Left hindlimb (tissue), 1 donor: ENCODE data around the gene CPLANE2.
"Not testable (repeated sequence)": the region's sequence is repeated elsewhere in the genome, so short reads cannot be mapped to it uniquely, and the experiment has no call there.

Source experiments
- DNase-seq: peaks from one replicate; pipeline ENCODE4 v3.0.0-alpha.2; 2018

CPLANE2 gene

DNA sequence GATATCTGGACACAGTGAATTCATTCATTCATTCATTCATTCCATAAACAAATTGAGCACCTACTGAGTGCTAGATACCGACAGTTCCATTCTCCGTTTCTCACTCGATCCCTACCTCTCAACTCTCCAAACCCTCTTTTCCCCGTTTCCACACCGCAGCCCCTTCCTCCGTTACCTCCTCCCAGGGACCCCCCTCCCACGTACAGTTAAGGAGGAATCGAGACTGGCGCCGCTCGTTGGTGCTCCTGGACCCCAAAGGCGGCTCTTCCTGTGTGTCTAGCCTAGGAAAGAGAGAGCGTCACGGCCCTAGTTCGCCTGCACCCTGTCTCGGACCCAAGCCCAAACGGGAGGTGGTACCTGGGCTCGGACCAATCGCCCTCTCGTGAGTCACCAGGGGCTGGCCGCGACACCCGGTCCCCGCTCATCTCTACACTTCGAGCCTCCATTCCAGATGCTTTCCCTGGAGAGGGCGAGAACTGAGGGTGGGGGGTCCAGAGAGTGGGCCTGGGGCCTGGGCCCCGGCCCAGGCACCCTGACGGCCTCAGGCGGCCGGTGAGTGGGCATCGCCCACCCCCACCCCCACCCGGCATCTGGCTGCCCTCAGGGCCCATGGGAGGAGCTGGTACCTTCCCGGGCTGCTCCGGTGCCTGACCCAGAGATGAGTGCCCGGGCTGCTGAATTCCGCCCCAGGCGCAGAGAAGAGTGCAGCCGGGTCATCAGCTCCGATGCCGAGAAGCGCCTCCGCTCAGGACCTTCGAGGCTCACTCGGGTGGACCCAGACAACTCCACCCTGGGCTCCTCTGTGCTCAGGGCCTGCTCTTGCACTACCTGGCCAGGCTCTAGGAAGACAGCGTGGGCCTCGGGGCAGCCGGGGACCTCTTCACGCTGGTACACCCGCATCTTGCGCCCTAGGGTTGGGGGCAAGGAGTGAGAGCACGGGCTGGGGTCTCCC, 29.4 kb downstream of the CPLANE2 start:
- DNase-seq = peak; percentile 44

DNA sequence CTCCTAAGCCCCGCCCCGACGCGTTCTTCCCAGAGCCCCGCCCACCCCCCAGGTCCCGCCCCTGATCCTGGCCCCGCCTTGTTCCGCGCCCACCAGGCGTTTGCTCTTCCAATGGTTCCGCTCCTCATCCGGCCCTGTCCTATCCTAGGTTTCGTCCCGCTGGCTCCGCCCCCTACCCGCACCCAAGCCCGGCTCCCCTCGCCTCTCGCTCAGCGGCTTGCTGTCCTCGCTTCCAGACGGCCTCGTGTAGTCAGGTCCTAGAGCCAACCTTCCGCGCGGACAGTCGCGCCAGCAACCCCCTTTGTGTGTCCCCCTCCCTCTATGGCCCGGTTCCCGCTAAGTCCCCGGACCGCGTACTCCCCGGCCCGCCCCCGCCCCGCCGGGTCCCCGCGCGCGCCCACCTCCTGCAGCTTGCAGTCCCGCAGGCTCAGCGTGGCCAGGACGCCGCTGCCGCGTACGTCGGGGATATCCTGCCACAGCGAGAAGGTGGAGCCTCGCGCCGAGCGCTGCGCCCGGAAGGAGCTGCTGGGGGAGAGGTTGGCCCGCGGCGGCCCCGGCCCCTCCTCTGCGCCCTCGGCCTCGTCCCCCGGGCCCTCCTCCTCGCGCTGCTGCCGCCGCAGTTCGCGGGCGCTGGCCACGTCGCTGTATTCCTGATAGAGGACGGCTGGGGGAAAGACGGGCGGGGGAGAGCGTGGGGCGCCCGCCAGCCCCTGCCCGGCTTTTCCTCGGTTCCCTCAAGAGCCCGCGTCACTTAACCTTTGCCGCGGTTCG, 30.3 kb downstream of the CPLANE2 start:
- DNase-seq = peak; percentile 99

- DNase-seq = peak; percentile 57
Observed at GRCh38 chr1:16205891-16206546, 31.0 kb downstream of the CPLANE2 start.

DNA sequence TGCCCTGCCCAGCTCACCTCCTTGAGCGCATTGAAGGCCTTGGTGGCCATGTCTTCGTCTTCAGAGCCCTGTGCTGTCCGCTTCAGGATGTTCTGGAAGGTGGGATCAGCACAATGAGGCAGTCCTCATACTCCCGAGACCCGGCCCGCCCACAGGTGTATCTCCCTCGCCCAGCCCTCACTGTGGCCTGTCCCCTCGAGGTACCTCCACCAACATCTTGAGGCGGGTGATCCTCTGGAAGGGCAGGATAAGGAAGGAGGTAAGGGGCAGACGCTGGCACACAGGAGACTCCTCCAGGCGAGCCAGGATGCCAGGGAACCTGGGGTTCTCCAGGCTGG, 31.7 kb downstream of the CPLANE2 start:
- no peak for DNase-seq

DNA sequence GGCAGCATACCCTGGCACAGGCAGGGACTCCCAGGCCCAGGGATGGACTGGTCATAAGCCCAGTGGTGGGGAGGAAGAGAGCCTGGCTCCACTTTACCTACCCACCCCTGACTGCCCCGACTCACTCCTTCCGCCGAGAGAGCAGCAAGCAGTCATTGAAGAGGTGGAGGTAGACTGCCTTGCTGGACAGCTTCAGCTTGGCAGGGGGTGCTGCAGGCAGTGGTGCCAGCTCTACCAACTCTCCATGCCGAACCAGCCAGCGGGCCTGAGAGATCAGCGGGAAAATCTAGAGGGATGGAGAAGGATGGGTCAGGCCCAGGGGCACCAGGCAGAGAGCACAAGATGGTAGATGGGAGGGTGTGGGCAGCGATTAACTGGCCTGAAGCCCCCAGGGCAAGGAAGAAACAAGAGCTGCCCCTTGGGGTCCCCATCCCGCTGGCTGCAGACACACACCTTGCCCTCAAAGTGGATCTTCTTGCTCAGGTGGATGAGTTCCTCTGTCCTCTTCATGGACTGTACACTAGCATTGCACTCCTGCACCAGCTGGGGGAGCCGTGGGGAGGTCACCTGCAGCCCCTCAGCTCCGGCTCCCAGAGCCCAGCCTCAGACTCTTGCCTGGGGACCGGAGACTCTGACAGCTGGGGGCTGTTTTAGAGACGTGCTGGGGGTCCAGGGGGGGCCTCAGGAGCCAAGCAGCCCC, 32.2 kb downstream of the CPLANE2 start:
- DNase-seq = no peak

- no peak for DNase-seq
Observed at GRCh38 chr1:16204216-16204615, 32.8 kb downstream of the CPLANE2 start.

DNA sequence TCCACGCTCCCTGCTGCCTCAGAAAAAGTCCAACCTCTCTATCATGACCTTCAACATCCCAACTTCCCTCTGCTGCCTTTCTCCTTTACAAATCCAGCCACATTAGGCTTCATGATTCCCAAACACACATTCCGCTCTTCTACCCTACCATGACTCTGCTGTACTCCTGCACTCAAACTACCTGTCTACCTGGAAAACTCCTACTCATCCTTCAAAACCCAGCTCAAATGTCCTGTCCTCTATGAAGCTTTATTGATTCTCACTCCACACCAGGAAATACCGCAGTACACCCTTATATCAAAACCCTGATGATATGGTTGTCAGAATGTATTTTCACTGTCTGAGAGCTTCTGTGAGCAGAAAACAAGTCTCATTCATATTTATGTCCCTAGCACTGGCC, 33.4 kb downstream of the CPLANE2 start:
- DNase-seq = no peak

GRCh38 chr1:16202281-16203210, 34.4 kb downstream of the CPLANE2 start:
- no peak for DNase-seq

DNA sequence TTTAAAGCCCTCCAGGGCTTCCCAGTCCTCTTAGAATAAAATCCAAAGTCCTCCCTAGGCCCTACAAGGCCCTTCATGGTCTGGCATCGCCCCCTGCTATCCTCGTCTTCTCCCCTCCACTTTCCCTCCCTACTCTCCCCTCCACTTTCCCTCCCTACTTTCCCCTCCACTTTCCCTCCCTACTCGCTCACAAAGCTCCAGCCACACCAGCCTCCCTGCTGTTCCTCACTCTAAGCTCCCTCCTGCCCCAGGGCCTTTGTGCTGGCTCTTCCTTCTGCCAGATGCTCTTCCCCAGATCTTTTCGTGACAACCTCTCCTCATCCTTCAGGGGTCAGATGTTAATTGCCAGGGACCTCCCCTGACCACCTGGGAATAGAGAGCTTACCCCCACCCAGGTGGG, 37.3 kb downstream of the CPLANE2 start:
- no peak for DNase-seq

DNA sequence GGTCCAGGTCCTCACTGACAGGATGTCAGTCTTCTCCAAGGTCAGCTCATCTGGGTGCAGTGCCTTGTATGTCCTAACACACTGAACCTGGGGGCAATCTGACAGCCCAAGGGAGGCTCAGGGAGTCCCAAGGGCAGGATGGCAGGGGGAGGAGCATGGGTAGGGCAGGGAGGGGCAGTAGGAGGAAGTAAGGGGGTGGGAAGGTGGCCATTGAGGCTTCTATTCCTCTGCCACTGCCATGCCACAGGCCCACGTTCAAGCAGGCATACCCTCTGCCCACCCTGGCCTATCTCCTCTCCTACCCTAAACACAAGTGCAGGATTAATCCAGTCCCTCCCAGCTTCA, 37.9 kb downstream of the CPLANE2 start:
- no peak for DNase-seq

- no peak for DNase-seq
Observed at GRCh38 chr1:16198444-16199156, 38.4 kb downstream of the CPLANE2 start.

GRCh38 chr1:16196874-16197273, 40.1 kb downstream of the CPLANE2 start:
- no peak for DNase-seq

DNA sequence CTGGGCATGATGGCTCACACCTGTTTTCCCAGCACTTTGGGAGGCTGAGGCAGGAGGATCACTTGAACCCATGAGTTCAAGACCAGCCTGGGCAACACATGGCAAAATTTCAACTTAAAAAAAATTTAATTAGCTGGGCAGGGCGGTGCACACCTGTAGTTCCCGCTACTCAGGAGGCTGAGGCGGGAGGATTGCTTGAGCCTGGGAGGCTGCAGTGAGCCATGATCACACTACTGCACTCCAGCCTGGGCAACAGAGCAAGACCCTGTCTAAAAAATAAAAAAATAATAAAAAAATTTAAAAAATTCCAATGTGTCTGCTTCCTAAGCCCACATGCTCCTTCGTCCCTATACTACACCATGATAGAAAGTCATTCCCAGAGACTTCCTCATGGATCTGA, 40.8 kb downstream of the CPLANE2 start:
- not testable (repeated sequence) for DNase-seq

- DNase-seq = no peak
Observed at GRCh38 chr1:16195518-16195905, 41.5 kb downstream of the CPLANE2 start.

GRCh38 chr1:16191916-16192546, 45.0 kb downstream of the CPLANE2 start:
- DNase-seq = no peak

DNA sequence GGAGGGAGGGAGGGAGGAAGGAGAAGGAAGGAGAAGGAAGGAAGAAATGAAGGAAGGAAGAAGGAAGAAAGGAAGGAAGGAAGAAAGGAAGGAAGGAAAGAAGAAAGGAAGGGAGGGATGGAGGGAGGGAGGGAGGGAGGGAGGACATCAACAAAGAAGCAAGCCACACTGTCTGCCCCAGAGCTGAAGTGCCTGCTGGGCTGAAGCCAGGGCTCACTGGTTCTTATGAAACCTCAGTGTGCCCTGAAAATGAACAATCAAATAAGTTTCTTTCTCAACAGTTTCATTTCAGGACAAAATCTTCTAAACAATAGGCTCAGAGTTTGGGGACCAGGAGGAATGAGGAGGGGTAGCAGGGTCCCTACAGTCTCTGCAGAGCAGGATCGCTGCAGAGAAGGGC, 45.7 kb downstream of the CPLANE2 start:
- DNase-seq = no peak

DNA sequence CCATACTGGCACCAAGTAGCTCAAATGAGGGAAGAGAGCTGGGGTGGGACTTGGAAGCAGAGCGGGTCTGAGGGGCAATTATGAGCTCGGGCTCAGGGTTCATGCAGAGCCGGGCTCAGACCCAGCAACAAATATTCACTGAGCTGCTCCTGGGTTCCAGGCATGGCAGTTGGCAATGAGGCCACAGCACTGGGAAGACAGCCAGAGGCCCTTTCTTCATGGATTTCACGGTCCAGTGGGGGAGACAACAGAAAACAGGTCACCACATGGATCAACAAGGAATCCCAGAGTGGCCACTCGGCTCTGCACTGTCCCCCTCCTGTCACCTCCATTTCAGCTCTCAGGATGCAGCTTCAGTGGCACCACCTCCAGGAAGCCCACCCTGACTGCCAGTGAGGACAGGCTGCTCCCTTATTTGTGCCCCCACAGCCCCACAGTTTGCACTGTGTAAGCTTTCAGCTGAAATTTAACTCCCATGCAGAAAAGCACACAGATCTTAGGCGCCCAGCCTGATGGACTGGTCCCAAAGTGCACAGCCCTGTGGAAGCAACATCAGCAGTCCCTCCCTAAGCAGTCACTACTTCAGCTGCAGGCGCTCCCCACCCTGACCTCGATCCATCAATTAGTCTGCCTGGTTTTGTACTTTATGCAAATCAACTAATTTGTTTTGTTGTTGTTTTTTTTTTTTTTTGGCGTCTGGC, 46.9 kb downstream of the CPLANE2 start:
- DNase-seq = no peak

GRCh38 chr1:16189003-16189402, 48.0 kb downstream of the CPLANE2 start:
- no peak for DNase-seq

DNA sequence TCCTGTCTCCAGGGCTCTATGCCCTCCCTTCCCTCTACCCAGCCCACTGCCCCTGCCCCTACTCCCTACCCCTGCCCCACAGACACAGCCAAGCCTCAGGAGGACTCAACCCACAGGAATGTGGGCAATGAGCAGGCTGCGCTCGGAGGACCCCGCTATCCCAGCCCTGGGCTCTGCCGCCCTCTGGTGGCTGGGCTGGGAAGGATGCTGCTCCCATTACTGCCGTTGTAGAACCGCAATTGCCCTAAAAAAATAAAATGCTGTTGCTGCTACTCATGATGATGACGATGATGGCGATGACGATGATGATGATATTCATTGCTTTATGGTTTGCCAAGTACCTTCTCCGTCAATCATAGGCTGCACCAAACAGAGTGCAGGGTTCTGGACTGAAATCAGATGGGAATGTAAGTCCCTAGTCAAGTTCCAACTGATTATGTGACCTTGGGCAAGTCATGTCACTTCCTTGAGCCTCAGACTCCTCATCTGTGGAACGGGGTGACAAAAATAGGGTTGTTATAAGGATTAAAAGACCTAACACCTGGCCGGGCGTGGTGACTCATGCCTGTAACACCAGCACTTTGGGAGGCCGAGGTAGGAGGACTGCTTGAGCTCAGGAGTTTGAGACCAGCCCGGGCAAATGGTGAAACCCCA, 49.1 kb downstream of the CPLANE2 start:
- DNase-seq = peak; percentile 84
